Karpas-422 (cell line): ENCODE measurements around the gene TAPBP. TPM values are rescaled to one million over a fixed set of nuclear protein-coding genes. Genes with fewer than 3 reads are reported as not detected.

Source experiments
- DNase-seq: peaks from one replicate; pipeline ENCODE4 v3.0.0-alpha.2; 2015
- H2AFZ ChIP-seq: fragments of 200-600 bp; sonication (generic); 2 replicates; pipeline ENCODE4 v1.6.1; 2014; ENCODE audit warnings: antibody characterized with exemption, low read length, mixed read lengths
- H3K27ac ChIP-seq: fragments of 200-600 bp; sonication (generic); 2 replicates; pipeline ENCODE4 v1.5.1; 2014; ENCODE audit warnings: mild to moderate bottlenecking, low read length, moderate library complexity
- H3K27me3 ChIP-seq: fragments of 200-600 bp; sonication (generic); 2 replicates; pipeline ENCODE4 v1.6.1; 2014; ENCODE audit warnings: low read length, mixed read lengths
- H3K36me3 ChIP-seq: fragments of 200-600 bp; sonication (generic); 2 replicates; pipeline ENCODE4 v1.6.1; 2014; ENCODE audit warnings: low read length, mixed read lengths; ENCODE audit not compliant: insufficient read depth
- H3K4me1 ChIP-seq: fragments of 200-600 bp; sonication (generic); 2 replicates; pipeline ENCODE4 v1.6.1; 2014; ENCODE audit warnings: mild to moderate bottlenecking, low read length, mixed read lengths
- H3K4me2 ChIP-seq: fragments of 200-600 bp; sonication (generic); 2 replicates; pipeline ENCODE4 v1.6.1; 2014; ENCODE audit warnings: low read length, low read depth, mild to moderate bottlenecking; ENCODE audit not compliant: poor library complexity, severe bottlenecking
- H3K4me3 ChIP-seq: fragments of 200-600 bp; sonication (generic); 2 replicates; pipeline ENCODE4 v1.5.1; 2014; ENCODE audit warnings: mild to moderate bottlenecking, antibody characterized with exemption, low read length, mixed read lengths
- H3K79me2 ChIP-seq: fragments of 200-600 bp; sonication (generic); 2 replicates; pipeline ENCODE4 v1.6.1; 2014; ENCODE audit warnings: mild to moderate bottlenecking, low read length, mixed read lengths
- H3K9ac ChIP-seq: fragments of 200-600 bp; sonication (generic); 2 replicates; pipeline ENCODE4 v1.6.0; 2014; ENCODE audit warnings: low read length
- H3K9me2 ChIP-seq: fragments of 200-600 bp; sonication (generic), shearing (Covaris generic); replicated peaks from 2 replicates; pipeline ENCODE4 v1.6.0; 2014; ENCODE audit warnings: mild to moderate bottlenecking, low read length, moderate library complexity; ENCODE audit not compliant: insufficient read depth
- H3K9me3 ChIP-seq: fragments of 300-700, 200-600 bp; sonication (generic); 2 replicates; pipeline ENCODE4 v1.6.1; 2014; ENCODE audit warnings: low read length, mixed read lengths
- H4K20me1 ChIP-seq: fragments of 200-600 bp; sonication (generic); 2 replicates; pipeline ENCODE4 v1.6.1; 2014; ENCODE audit warnings: mild to moderate bottlenecking, antibody characterized with exemption, low read length, low read depth; ENCODE audit not compliant: insufficient read depth
- total RNA-seq: library from RNA; depleted of rRNA; stranded (reverse); fragments of >200 nt; shearing (Covaris generic); gene quantifications from 2 replicates; pipeline ENCODE4 v1.2.3, GENCODE V29; 2014; ENCODE audit warnings: low replicate concordance

Gene TAPBP
- total RNA-seq, 1 experiment from 2014 or later: 102 TPM

DNA sequence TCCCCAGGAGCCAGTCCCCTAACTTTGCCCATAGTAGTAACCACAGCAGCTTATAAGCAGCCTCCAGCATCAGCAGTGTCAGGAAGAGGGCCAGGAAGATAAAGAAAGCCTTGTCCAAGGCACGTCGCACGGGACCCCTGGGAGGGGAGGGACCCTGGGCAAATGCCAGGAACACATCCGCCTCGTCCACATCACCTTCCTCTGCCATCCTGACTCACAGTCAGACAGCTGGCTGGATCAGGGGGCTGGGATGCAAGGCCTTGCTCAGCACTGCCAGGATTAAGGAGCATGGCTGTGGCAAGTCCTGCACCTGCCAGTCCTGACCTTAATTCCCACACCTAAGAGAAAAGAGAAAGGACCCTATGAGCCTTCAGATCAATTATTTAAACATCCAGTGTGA lies 15.2 kb upstream of the TAPBP start:
- no peaks in the 10 kb centered on the region for H3K36me3 ChIP-seq
- H3K79me2 ChIP-seq: no peaks in the 10 kb centered on the region
- H3K9me3 ChIP-seq: no peaks in the 10 kb centered on the region
- no peak overlapping the region for H3K4me2 ChIP-seq
- no peaks in the 10 kb centered on the region for H4K20me1 ChIP-seq
- peaks cover 6% of the 10 kb centered on the region for H3K4me1 ChIP-seq
- DNase-seq: no peak
- H3K27me3 ChIP-seq: no peaks in the 10 kb centered on the region
- no peak overlapping the region for H3K4me3 ChIP-seq
- no peak overlapping the region for H3K27ac ChIP-seq
- no peak overlapping the region for H3K9ac ChIP-seq
- H3K9me2 ChIP-seq: no peaks in the 10 kb centered on the region
- H2AFZ ChIP-seq: no peak overlapping the region

- Histone ChIP-seq H2AFZ (peak overlapping the region; percentile 73), H4K20me1 (peaks cover 20% of the 10 kb centered on the region), H3K4me1 (peaks cover 42% of the 10 kb centered on the region), H3K27ac (peak overlapping the region; percentile 92), H3K4me3 (peak overlapping the region; percentile 97), H3K79me2 (peaks cover 29% of the 10 kb centered on the region), H3K9me3 (no peaks in the 10 kb centered on the region), H3K9me2 (no peaks in the 10 kb centered on the region), H3K36me3 (peaks cover 20% of the 10 kb centered on the region), H3K9ac (peak overlapping the region; percentile 84), H3K4me2 (peak overlapping the region; percentile 92), H3K27me3 (no peaks in the 10 kb centered on the region)
- peak; percentile 89 for DNase-seq
These were observed 10.2 kb upstream of the TAPBP start for GRCh38 chr6:33324125-33324524.

DNA sequence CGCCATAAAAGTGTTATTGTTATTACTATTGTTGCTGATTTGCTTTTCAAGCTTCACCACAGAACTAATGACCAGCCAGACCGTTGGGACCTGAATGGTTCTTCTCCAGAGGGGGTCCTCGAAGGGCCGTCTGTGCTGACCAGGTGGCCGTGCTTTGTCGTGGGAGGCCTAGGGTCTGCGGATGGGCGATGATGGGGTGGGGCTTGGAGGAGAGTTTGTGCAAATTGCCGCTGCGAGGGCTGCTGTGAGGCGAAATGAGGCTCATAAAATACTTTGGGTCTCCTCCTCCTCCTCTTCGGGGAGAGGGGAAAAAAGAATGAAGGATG lies 9.7 kb upstream of the TAPBP start:
- Histone ChIP-seq H3K9ac (peak overlapping the region; percentile 84), H3K27me3 (no peaks in the 10 kb centered on the region), H3K4me2 (peak overlapping the region; percentile 92), H3K4me1 (peaks cover 48% of the 10 kb centered on the region), H4K20me1 (peaks cover 20% of the 10 kb centered on the region), H3K4me3 (peak overlapping the region; percentile 97), H2AFZ (peak overlapping the region; percentile 73), H3K36me3 (peaks cover 25% of the 10 kb centered on the region), H3K9me2 (no peaks in the 10 kb centered on the region), H3K27ac (peak overlapping the region; percentile 92), H3K79me2 (peaks cover 29% of the 10 kb centered on the region), H3K9me3 (no peaks in the 10 kb centered on the region)
- peak; percentile 65 for DNase-seq

GRCh38 chr6:33321227-33321626 lies 7.3 kb upstream of the TAPBP start:
- H3K27ac ChIP-seq: peak overlapping the region; percentile 92
- H3K9me3 ChIP-seq: no peaks in the 10 kb centered on the region
- H3K36me3 ChIP-seq: peaks cover 26% of the 10 kb centered on the region
- peak overlapping the region; percentile 92 for H3K4me2 ChIP-seq
- H4K20me1 ChIP-seq: peaks cover 20% of the 10 kb centered on the region
- DNase-seq: no peak
- peaks cover 57% of the 10 kb centered on the region for H3K4me1 ChIP-seq
- peak overlapping the region; percentile 97 for H3K9ac ChIP-seq
- no peaks in the 10 kb centered on the region for H3K27me3 ChIP-seq
- H2AFZ ChIP-seq: no peak overlapping the region
- H3K9me2 ChIP-seq: no peaks in the 10 kb centered on the region
- H3K79me2 ChIP-seq: peaks cover 29% of the 10 kb centered on the region
- peak overlapping the region; percentile 97 for H3K4me3 ChIP-seq

- Histone ChIP-seq H3K9ac (peak overlapping the region; percentile 97), H3K27me3 (no peaks in the 10 kb centered on the region), H2AFZ (no peak overlapping the region), H3K9me3 (no peaks in the 10 kb centered on the region), H3K4me3 (no peak overlapping the region; the same call in 1 of the 2 replicates), H3K9me2 (no peaks in the 10 kb centered on the region), H3K79me2 (peaks cover 29% of the 10 kb centered on the region), H3K4me2 (peak overlapping the region; percentile 92), H3K36me3 (peaks cover 26% of the 10 kb centered on the region), H3K4me1 (peaks cover 61% of the 10 kb centered on the region), H3K27ac (no peak overlapping the region; the same call in 1 of the 2 replicates), H4K20me1 (peaks cover 20% of the 10 kb centered on the region)
- no peak for DNase-seq
These were observed 6.7 kb upstream of the TAPBP start for GRCh38 chr6:33320315-33321181.

- H3K4me2 ChIP-seq: peak overlapping the region; percentile 65
- H3K79me2 ChIP-seq: peaks cover 29% of the 10 kb centered on the region
- no peak overlapping the region for H3K4me3 ChIP-seq
- H3K36me3 ChIP-seq: peaks cover 26% of the 10 kb centered on the region
- peaks cover 20% of the 10 kb centered on the region for H4K20me1 ChIP-seq
- H3K9me2 ChIP-seq: no peaks in the 10 kb centered on the region
- no peak overlapping the region for H2AFZ ChIP-seq
- H3K4me1 ChIP-seq: peaks cover 67% of the 10 kb centered on the region
- no peaks in the 10 kb centered on the region for H3K9me3 ChIP-seq
- H3K27ac ChIP-seq: no peak overlapping the region; the same call in 1 of the 2 replicates
- peak overlapping the region; percentile 40 for H3K9ac ChIP-seq
- no peak for DNase-seq
- H3K27me3 ChIP-seq: no peaks in the 10 kb centered on the region
These were observed 6.0 kb upstream of the TAPBP start for GRCh38 chr6:33319939-33320314.

GRCh38 chr6:33318426-33319073 lies 4.7 kb upstream of the TAPBP start:
- Histone ChIP-seq H3K4me1 (peaks cover 63% of the 10 kb centered on the region), H3K4me2 (peak overlapping the region; percentile 65), H2AFZ (no peak overlapping the region), H3K9me2 (no peaks in the 10 kb centered on the region), H4K20me1 (peaks cover 20% of the 10 kb centered on the region), H3K4me3 (peak overlapping the region; percentile 64), H3K27ac (peak overlapping the region; percentile 68), H3K9me3 (no peaks in the 10 kb centered on the region), H3K36me3 (peaks cover 26% of the 10 kb centered on the region), H3K27me3 (no peaks in the 10 kb centered on the region), H3K9ac (peak overlapping the region; percentile 40), H3K79me2 (peaks cover 34% of the 10 kb centered on the region)
- DNase-seq: no peak

DNA sequence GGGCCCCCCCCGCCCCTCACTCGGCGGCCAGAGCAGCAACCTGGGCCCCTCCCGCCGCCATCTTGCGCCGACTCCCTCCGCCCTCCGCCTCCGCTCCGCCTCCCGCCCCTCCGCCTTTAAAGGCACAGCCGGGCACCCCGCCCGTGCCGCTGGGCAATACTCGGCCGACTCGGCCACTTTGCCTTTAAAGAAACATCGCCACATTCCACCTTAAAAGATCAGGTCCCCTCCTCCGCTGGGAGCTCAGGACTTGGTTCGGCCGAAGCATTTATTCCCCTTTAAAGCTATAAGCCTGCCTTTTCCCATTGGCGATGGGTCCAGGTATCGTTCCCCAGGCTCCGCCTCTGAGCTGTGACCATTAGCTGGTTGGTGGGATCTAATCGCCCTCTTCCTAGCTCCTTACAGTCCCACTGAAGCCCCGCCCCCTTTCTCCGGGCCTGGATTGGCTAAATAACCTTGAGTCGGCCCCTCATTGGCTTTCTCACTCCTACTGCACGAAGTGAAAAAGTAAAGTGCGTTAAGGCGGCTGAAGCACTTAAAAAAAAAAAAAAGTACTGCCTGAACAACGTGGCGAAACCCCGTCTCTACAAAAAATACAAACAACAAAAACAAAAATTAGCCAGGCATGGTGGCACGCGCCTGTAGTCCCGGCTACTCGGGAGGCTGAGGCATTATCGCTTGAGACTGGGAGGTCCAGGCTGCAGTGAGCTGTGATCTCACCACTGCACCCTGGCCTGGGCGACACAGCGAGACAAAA lies 4.0 kb upstream of the TAPBP start, which contains the start of gene ZBTB22:
Gene ZBTB22 (minus strand): TSS at position 76 of the 757 bp plus-strand sequence. CDS start 828 bp downstream, outside the sequence.
- DNase-seq: peak; percentile 99
- peaks cover 26% of the 10 kb centered on the region for H3K36me3 ChIP-seq
- peaks cover 41% of the 10 kb centered on the region for H3K79me2 ChIP-seq
- H3K27ac ChIP-seq: peak within 1 kb of the TSS; percentile 68
- H3K27me3 ChIP-seq: no peaks in the 10 kb centered on the region
- H4K20me1 ChIP-seq: peaks cover 20% of the 10 kb centered on the region
- H3K9ac ChIP-seq: peak within 1 kb of the TSS; percentile 64
- H2AFZ ChIP-seq: no peak within 1 kb of the TSS; the same call in 1 of the 2 replicates
- H3K9me3 ChIP-seq: no peaks in the 10 kb centered on the region
- H3K4me1 ChIP-seq: peaks cover 61% of the 10 kb centered on the region
- H3K4me3 ChIP-seq: peak within 1 kb of the TSS; percentile 64
- peak within 1 kb of the TSS; percentile 65 for H3K4me2 ChIP-seq
- H3K9me2 ChIP-seq: no peaks in the 10 kb centered on the region
